C1 segment of cervical spinal cord (tissue), 14 donors: Measurements from ENCODE around the gene ZNF90.
A peak's percentile ranks its signal among the peaks of the same experiment; 100 is the strongest.
"Not testable (repeated sequence)": the region's sequence is repeated elsewhere in the genome, so short reads cannot be mapped to it uniquely, and the experiment has no call there.

Experiments
- DNase-seq, 14 donors: peaks; one replicate each; lab custom pipeline; 2025; lab: John Stamatoyannopoulos, UW

ZNF90 gene

GRCh38 chr19:20103091-20103740, 25.4 kb downstream of the ZNF90 start:
- DNase-seq: no peak

GRCh38 chr19:20107301-20107700, 29.5 kb downstream of the ZNF90 start:
- no peak for DNase-seq

GRCh38 chr19:20118064-20118839, 40.5 kb downstream of the ZNF90 start:
- not testable (repeated sequence) for DNase-seq

GRCh38 chr19:20124879-20125278, 47.1 kb downstream of the ZNF90 start:
- no peak for DNase-seq

- DNase-seq: not testable (repeated sequence)
These were observed 55.1 kb downstream of the ZNF90 start for GRCh38 chr19:20132933-20133332.

- not testable (repeated sequence) for DNase-seq
These were observed 59.9 kb downstream of the ZNF90 start for GRCh38 chr19:20137714-20138113.

- DNase-seq: no peak
These were observed 73.9 kb downstream of the ZNF90 start for GRCh38 chr19:20151617-20152145.

- not testable (repeated sequence) for DNase-seq
These were observed 74.7 kb downstream of the ZNF90 start for GRCh38 chr19:20152506-20152905.

GRCh38 chr19:20153281-20153680, 75.5 kb downstream of the ZNF90 start:
- DNase-seq: no peak

GRCh38 chr19:20154636-20155035, 76.8 kb downstream of the ZNF90 start:
- DNase-seq: no peak

GRCh38 chr19:20162821-20163220, 85.0 kb downstream of the ZNF90 start:
- no peak for DNase-seq

- DNase-seq: no peak
These were observed 86.7 kb downstream of the ZNF90 start for GRCh38 chr19:20164456-20164855.

GRCh38 chr19:20165971-20166592, 88.3 kb downstream of the ZNF90 start:
- DNase-seq: no peak

- peak; percentile 38 to 95 (median 86) for DNase-seq
These were observed 89.3 kb downstream of the ZNF90 start, which contains the start of gene ZNF486 for GRCh38 chr19:20167020-20167644. ZNF486 (plus strand) TSS chr19:20167214; CDS start chr19:20167331, 117 bp downstream.

- no peak for DNase-seq
These were observed 89.9 kb downstream of the ZNF90 start for GRCh38 chr19:20167651-20168122.
